Embryonic facial prominence (tissue), 1 donor: Measurements from ENCODE around the gene CFC1B.
"Not testable (repeated sequence)": the region's sequence is repeated elsewhere in the genome, so short reads cannot be mapped to it uniquely, and the experiment has no call there.

ENCODE experiments used
- DNase-seq: peaks from one replicate; pipeline ENCODE4 v3.0.0-alpha.2; 2016; ENCODE audit errors: extremely low spot score

Gene CFC1B

DNA sequence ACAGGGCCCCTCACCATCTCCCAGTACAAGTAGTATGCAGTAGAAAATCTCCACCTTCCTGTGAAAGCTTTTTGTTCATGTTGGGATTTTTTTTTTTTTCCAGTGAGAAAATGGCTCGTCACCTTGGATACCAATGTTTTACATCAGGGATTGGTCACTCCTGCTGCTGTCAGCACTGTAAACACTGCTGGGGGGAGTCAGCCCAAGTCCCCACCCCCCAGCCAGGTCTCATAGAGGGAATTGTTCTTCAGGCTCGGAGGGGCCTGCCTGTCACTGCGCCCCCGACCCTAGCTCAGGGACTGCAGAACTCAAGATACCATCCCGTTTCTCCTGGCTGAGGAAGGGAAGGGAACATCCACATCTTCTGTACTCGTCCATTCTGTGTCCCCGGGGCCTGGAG, at the start of gene CFC1B:
CFC1B (plus strand) TSS at position 231 of the 400 bp plus-strand sequence. CDS start 263 bp downstream, outside the sequence.
- DNase-seq: not testable (repeated sequence)

DNA sequence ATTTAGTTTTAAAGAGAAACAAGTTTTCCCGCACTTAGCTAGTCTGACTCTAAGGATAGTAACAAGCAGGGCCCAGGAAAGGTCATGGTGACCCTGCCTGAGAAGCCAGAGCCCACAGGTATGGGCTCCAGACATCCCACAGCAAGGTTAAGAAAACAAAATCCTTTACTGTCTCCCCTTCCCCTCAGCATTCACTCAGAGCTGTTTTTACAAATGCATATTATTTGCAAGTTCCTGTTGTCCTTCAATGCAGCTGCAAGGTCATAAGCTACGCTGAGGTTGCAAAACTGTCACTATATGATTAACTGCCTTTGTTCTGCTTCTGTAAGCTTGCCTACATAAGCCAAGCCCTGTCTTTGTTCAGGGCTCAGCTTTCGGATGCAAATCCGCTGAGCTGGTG, 29.9 kb upstream of the CFC1B start:
- DNase-seq: not testable (repeated sequence)

DNA sequence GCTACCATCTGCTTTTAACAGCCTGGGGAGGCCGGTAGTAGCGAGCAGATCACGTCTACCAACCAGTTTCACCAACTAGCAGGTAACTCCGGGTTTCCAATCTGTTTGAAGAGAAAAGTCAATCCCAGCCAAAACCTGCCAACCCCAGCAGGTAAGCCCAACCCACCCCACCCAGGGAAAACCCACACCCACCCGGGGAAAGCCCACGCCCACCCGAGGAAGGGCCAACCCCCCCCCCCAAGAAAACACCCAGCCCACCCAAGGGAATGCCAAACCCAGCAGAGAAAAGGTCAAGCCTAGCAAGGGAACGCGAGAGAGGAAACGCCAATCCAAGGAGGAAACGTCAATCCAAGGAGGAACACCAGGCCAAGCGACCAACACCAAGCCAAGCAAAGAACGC, 11.8 kb upstream of the CFC1B start, which contains the start of gene POTEI:
POTEI (minus strand) TSS at position 101 of the 400 bp plus-strand sequence; CDS start at position 8, 93 bp downstream.
- DNase-seq: not testable (repeated sequence)

DNA sequence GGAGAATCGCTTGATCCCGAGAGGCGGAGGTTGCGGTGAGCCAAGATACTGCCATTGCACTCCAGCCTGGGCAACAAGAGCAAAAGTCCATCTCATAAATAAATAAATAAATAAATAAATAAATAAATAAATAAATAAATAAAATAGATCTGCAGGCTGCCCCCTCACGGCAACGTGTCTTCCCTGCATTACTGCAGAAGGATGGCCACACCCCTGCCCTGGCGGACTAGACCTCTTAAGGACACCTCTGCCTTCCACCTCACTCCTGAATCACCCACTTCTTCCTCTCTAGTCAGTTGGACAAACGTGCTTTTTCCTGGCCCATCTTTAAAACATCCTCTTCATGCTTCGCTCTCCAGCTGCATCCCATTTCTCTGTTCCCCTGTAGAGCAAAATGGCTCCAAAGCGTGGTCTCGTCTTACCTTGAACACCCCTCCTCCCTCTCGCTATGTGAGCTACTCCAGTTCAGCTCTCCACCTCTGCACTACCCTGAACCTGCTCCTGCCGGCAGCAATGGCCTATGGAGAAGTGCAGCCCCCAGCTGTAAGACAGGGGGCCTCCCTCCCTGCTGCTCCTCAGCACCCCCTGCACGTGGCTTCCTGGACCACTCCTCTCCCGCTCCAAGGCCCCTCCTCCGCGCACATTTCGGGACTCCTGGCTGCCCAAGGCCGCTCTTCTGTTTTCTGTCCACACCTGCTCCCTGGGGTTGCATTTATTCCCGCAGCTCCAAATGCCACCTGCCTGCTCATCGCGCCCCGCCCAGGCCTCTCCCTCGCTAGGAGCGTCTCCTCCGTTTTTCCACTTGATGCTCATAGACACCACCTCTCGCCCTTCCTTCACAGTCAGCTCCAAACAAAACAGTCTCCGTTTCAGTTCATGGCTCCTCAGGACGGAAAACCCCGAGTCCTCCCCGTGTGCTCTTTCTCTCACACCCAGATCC, 9.9 kb upstream of the CFC1B start:
- not testable (repeated sequence) for DNase-seq

DNA sequence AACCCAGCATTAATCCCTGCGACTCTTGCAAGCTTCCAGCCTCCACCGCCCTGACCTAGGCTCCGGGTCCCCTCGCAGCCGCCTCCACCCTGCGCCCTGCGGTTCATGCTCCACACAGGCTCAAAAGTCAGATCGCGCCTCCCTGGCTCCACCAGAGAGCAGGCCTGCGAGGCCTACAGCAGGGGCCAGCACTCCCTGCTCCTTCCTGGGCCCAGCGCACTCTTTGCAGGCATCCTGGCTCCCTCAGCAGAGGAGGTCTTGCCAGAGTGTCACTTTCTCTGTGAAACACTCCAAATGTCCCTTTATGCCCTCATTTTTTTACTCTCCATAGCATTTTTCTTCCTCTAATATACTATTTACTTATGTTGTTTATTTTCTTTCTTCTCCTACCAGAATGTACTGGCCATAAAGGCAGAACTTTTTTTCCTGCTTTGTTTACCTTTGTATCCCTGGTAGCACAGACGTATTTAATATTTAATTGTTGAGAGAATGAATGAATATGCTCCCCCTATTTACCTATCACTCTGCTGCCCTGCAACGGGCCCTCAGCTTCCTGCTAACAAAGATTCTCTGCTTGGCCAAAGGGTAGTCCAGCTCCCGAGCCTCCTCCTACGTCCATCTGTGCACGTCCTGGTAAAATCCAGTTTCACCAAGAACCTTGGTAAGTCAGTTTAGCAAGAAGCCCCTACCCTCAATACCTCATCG, 9.1 kb upstream of the CFC1B start:
- not testable (repeated sequence) for DNase-seq

DNA sequence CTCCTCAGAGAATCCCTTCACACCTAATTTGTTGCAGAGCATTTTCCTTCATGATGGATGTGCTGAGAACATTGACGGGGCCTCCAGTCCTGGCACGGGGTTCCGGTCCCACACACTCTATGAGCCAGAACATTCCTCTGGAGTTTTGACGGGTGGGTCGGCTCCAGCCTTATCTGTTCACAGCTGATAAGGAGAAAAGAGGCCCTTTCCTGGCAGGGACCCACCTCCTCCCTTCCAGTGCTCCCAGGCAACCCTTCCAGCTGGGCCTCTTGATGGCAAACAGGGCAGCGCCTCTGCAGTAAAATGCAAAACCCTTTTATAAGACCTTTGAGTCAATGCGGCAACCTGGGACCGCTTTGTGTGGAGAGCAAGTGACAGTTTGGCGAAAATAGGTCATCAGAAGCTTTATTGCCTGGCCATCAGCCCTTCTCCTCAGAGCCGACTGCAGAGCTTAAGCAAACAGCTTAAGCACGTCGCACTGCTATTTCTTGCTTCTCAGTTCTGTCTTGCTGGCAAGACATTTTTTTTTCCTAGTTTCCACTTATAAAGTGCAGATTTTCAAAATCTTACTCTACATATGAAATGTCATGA, 2.4 kb upstream of the CFC1B start:
- not testable (repeated sequence) for DNase-seq

DNA sequence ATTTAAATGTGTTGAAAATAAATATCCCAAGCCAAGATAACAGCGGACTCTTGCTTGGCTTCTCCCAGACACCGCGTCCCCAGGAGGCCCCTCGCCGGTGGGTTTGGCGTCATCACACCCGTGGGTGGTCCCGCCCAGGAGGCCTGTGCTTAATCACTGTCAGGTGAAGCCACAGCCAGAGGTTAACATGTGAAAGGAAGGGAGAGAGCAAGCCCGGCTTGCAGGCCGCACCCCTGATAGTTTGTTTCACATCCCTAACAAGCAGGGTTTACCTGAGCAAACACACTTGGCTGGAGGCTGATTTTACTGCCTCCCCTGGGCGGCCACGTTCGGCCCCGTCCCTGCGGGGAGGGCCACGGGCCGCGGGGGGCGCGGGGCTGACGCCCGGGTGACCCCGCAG, 1.4 kb downstream of the CFC1B start:
- not testable (repeated sequence) for DNase-seq

DNA sequence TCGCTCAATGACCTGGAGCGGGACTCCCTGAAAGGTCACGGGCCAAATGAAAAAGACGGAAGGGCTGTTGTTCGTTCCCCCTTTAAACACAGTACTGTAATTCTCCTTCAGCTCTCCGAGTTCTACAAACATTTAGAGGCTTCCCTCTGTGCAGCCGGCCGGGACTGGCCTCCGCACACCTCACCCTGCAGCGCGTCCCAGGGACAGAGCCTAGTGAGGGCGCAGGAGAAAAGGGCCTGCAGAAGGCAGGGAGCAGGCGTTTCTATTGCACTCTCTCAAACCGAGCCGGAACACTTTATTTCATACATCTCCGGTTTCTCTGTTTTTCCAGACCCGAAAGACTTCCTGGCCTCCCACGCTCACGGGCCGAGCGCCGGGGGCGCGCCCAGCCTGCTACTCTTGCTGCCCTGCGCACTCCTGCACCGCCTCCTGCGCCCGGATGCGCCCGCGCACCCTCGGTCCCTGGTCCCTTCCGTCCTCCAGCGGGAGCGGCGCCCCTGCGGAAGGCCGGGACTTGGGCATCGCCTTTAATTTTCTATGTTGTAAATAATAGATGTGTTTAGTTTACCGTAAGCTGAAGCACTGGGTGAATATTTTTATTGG, 6.4 kb downstream of the CFC1B start:
- not testable (repeated sequence) for DNase-seq

DNA sequence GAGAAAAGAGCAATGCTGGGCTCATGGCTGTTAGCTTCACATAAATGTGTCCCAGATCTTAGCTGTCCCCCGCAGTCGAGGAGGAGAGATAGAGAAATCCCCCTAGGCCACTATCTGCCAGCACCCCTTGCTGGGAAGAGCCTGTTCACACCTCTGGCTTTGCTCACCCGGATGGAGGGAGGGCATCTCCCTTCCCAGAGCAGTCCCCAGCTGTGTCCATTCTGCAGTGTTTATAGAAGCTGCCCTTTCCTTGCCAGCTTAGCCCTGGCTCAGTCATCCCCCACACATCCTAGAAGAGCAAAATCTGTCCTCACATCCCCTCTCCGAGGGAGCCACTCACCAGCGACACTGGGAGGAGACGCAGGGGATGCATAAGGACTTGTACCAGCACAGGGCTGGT, 8.5 kb downstream of the CFC1B start:
- not testable (repeated sequence) for DNase-seq

DNA sequence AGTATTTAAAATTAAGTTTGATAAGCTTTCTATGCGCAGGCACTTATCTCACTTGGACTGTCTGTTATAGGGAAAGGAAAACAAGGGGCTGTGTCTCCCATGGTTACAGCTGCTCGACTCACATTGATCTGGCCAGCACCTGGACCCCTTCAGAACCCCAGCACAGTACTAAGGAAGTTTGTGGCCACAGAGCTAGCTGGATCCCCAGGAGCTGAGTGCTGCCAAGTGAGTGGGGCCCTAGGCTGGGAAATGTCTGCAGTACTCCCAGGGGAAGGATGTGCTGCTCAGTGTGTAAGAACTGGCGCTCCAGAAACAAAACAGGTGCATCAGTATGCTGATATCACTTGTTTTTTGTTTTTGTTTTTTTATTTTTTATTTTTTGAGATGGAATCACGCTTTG, 9.2 kb downstream of the CFC1B start:
- not testable (repeated sequence) for DNase-seq

DNA sequence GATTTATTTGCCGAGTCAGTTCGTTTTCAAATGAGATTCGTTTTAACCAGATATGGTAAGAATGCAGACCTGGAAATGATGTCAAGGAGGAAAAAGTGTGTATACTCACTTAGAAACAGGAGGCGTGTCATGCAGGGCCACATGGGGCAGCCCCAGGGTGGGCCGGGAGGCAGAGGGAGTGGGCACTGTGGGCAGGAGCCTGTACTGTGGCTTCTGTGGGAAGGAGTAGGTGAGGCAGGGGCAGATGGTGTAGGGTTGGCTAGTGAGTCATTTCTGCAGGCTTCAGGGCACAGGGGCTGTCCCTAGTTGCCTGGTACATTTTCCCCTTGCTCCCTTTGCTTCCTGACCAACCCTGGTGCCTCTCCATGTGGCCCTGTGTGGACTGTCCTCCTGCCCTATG, 10.2 kb downstream of the CFC1B start:
- not testable (repeated sequence) for DNase-seq

DNA sequence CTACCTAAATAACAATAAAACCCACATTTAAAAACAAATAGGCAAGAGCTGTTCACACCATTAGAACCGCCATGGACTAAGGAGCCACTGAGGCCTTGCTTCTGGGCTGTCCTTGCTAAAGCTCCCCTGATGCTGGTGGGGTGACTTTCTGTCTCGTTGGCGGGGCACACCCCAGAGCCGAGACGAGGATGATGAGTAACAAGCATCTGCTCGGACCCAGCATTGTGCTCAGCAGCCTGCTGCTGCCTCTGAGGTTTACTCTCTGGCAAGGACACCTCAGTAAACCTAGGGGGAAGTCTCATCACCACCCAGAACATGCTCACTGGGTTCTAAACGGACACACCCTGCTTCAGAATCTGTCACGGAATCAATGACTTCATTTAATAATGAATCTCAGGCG, 10.7 kb downstream of the CFC1B start:
- DNase-seq: not testable (repeated sequence)

DNA sequence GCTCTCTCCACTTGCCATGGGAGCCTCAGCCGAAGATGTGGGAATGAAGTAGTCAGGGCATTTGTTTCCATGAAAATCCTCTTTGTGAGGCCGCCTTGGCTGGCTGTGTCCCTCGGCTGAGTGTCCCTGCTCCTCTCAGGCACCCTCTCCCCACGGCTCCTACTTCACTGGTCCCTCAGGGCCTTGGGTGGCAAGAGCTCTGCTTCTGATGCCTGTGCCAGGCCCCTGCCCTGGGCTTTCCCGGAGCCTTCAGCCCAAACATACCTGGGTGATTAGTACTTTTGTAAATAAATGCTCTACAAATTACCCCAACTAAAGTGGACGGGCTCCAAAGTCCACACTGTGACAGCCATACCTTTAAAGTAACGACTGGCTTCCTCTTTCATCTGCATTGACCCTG, 15.6 kb downstream of the CFC1B start:
- DNase-seq: not testable (repeated sequence)

DNA sequence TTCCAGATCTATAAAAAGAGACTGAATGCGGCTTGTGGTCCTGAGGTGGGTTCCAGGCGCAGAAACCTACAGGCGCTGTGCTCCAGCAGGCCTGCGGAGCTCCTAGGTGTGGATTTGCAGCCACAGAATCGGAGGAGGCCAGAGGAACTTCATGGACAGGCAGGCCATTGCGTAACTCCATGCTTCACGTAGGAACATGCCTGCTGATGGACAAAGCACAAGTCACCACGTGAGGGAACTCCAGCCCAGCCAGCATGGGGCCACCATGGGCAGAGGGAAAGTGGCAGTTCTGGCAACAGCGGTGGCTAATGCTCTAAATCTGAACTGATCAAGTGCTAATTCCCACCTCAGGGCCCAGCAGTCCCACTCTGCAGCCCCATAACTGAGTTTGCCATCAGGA, 17.2 kb downstream of the CFC1B start:
- DNase-seq: not testable (repeated sequence)

DNA sequence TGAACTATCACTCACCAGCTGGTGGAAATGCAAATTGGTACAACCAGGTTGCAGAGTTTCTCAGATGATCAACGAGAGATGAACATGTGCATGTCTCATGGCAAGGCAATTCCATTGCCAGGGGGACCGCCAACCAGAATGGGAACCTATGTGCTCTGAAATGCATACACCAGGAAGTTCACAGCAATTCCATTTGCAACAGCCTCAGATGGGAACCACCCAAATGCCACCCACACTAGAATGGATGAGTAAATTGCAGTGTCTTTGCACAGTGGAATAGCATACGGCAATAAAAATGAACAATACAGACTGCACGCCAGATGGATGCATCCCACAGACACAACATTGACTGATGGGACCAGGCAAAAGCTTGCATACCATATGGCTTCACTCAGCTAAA, 21.8 kb downstream of the CFC1B start:
- not testable (repeated sequence) for DNase-seq

DNA sequence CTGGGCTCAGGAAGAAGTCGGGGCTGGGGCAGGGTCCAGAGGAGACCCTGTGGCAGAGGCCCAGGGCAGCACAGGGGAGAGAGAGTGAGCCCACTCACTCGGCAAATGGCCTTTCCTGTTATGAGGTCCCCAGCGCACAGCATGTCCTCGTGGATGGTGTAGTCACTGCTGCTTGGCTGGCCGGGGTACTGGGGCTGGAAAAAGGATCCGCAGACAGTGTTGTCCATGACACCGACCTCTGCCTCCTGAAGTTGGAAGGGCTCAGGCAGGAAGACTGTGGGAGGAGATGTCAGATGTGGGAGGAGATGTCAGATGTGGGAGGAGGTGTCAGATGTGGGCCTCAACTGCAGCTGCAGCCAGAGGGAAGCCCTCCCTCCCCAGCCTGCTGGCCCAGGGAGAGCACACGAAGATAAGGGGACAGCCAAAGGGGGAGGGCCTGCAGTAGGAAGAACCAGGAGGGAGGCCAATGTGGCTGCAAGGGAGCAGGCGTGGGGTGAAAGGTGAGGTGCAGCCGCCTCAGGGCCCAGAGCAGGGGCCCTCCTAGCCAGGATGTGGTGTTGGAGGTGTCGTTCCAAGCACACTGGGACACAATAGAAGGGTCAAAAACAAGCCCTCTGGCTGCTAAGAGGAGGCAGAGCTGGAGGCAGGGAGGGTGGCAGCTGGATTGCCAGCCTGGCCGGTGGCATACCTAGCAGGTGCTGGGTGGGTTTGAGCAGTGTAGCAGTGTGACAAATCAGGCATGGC, 22.9 kb downstream of the CFC1B start:
- DNase-seq: not testable (repeated sequence)

DNA sequence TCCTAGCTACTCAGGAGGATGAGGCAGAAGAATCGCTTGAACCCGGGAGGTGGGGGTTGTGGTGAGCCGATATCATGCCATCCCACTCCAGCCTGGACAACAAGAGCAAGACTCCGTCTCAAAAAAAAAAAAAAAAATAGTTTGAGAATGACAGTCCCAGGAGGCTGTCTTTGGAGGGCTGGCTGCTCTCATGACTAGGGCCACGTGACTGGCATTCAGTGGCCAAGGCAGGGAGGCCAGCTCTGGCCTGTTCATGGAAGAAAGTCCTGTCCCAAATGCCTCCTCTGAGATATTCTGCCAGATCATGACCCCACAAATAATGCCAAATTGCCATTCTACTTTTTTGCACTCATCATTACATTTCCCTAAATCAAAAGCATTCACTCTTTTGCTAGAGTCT, 24.0 kb downstream of the CFC1B start:
- DNase-seq: not testable (repeated sequence)

DNA sequence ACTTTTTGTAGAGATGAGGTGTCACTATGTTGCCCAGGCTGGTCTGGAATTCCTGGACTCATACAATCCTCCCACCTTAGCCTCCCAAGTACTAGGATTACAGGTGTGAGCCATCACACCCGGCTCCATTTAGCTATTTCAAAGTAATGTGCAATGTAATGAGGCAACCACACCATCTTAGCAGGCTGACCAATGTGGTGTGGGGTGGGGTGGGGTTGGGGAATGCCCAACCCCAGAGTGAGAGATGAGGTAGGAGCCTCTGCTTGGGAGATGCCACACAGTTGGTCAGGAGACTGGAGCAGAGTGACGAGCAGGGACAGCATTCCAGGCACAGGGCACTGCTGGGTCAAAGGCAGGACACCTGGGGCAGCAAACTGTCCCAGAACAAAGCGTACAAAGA, 27.4 kb downstream of the CFC1B start:
- not testable (repeated sequence) for DNase-seq

DNA sequence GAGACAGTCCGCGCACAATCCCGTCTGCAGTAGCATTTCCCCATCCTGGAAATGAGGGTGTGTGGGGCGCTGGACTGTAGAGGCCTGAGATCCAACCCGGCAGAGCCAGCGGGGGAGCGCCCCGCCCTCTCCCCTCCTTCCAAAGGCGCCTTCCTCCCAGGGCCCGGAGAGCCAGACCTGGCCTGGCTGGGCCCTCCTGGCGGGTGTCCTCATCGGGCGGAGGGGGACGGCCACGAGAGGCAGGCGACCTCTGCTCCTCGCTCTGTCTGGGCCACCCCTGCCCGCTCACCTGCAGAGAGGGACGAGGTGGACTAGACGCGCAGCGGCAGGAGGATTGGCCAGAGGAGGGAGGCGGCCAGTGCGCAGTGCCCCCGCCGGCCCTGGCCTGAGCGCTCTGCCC, 28.5 kb downstream of the CFC1B start:
- not testable (repeated sequence) for DNase-seq

DNA sequence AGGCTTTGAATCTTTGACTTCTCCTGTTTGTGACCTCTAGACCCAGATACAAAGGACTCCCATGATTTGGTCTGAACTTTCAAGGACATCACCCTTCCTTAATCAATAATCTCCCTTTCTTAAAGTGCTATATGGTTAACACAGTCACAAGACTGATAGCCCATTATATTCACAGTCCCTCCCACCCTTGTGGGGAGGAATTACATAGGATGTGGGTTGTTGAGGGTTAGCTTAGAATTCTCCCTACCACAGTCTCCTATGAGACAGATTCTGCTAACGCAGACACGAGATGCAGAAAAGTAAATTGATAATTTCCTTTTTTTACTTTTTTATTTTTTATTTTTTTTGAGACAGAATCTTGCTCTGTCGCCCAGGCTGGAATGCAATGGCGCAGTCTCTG, 33.2 kb downstream of the CFC1B start:
- not testable (repeated sequence) for DNase-seq

DNA sequence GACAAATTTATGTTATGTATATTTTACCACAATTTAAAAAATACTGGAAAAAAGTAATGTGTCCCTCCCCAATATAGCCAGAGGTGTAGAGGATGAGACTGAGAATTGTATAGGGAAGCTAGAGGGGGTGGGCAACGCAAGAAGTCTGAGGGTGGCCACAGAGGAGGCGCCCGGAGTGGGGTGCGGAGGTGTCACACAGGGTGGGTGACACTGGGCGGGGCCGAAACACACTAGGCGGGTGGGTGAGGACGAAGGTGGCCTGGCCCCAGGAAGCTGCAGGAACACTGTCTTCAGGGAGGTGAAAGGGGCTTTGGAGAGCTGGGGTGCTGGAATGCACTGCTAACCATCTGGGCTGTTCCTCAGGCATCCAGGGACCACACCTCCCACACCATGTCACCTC, 35.4 kb downstream of the CFC1B start:
- not testable (repeated sequence) for DNase-seq
